HCT116 (cell line): ENCODE measurements around the gene IPP. TPM values are rescaled to one million over a fixed set of nuclear protein-coding genes. Genes with fewer than 3 reads are reported as not detected.

Experiments
- ATAC-seq: fragments of 200-7000 bp; cut with Tn5 transposase; 2 replicates; pipeline ENCODE4 v1.9.1; 2020; ENCODE audit warnings: mild to moderate bottlenecking, moderate library complexity
- BruUV-seq: library from RNA; stranded (reverse); fragments of 400-500 nt; replicated peaks from 2 replicates; lab custom pipeline; 2021; lab: Mats Ljungman, UMichigan
- CTCF ChIA-PET: fragments of 300-600 bp; sonication (Branson Sonifier 250); formaldehyde crosslinking; loops from one replicate; lab custom pipeline; 2021; ENCODE audit warnings: antibody characterized with exemption; lab: Charles Lee
- POLR2A ChIA-PET: fragments of 300-600, 350-600 bp; sonication (Branson Sonifier 250); formaldehyde crosslinking; loops from one replicate; lab custom pipeline; 2021; ENCODE audit warnings: antibody characterized with exemption; lab: Charles Lee
- RAD21 ChIA-PET, 2 experiments: fragments of 300-600 bp; sonication (Branson Sonifier 250); formaldehyde crosslinking; loops; one replicate each; lab custom pipeline; 2023; ENCODE audit warnings: low total read pairs in 2 of 2; ENCODE audit not compliant: uncharacterized antibody in 2 of 2, unreplicated experiment in 2 of 2, low non-redundant PET in 1 of 2; lab: Charles Lee
- DNase-seq: peaks from one replicate; pipeline ENCODE4 v3.0.0-alpha.2; 2010; ENCODE audit warnings: low read depth, low spot score
- H2AFZ ChIP-seq: fragments of 200-600 bp; shearing (Covaris generic), sonication (generic); 2 replicates; pipeline ENCODE4 v1.6.1; 2017; ENCODE audit warnings: low read depth, mixed run types, mixed read lengths, antibody characterized with exemption, low read length; ENCODE audit not compliant: poor library complexity, severe bottlenecking
- H3K27ac ChIP-seq: 2 replicates; pipeline ENCODE4 v1.5.1; 2012; ENCODE audit warnings: low read depth, low read length
- H3K27me3 ChIP-seq: fragments of 200-600 bp; sonication (generic); 2 replicates; pipeline ENCODE4 v1.6.1; 2016; ENCODE audit warnings: mixed run types, low read length, mixed read lengths; ENCODE audit not compliant: insufficient read depth
- H3K36me3 ChIP-seq, 2 experiments: fragments of 200-500 bp in 1 of 2; fragments of 200-600 bp in 1 of 2; sonication (Bioruptor generic) in 1 of 2; sonication (generic) in 1 of 2; 2 replicates each; pipeline versions ENCODE4 v1.5.1 to v1.6.1; 2014 to 2016; ENCODE audit warnings: low read length in 2 of 2, inconsistent platforms in 1 of 2, mixed read lengths in 1 of 2, mixed run types in 1 of 2; ENCODE audit not compliant: insufficient read depth in 2 of 2, control insufficient read depth in 1 of 2
- H3K4me1 ChIP-seq, 2 experiments: fragments of 200-600 bp in 1 of 2; sonication (generic) in 1 of 2; 2 replicates each; pipeline versions ENCODE4 v1.5.1 to v1.6.1; 2012 to 2017; ENCODE audit warnings: low read length in 2 of 2, inconsistent platforms in 1 of 2, mild to moderate bottlenecking in 1 of 2, mixed read lengths in 1 of 2, mixed run types in 1 of 2, moderate library complexity in 1 of 2; ENCODE audit not compliant: insufficient read depth in 2 of 2, control insufficient read depth in 1 of 2
- H3K4me2 ChIP-seq: fragments of 200-600 bp; sonication (generic); 2 replicates; pipeline ENCODE4 v1.6.1; 2017; ENCODE audit warnings: mixed run types, low read length, mixed read lengths
- H3K4me3 ChIP-seq, 2 experiments: fragments of 200-600 bp in 1 of 2; sonication (generic) in 1 of 2; replicated peaks in 1 of 2; 2 replicates each; pipeline ENCODE4 v1.5.1; 2011 to 2016; ENCODE audit warnings: low read length in 2 of 2, control low read depth in 1 of 2, low read depth in 1 of 2, mild to moderate bottlenecking in 1 of 2, mixed read lengths in 1 of 2, mixed run types in 1 of 2
- H3K79me2 ChIP-seq: fragments of 200-600 bp; sonication (generic); 2 replicates; pipeline ENCODE4 v1.6.1; 2017; ENCODE audit warnings: mild to moderate bottlenecking, mixed run types, low read length, moderate library complexity, mixed read lengths; ENCODE audit not compliant: insufficient read depth
- H3K9ac ChIP-seq: fragments of 200-600 bp; sonication (generic); 2 replicates; pipeline ENCODE4 v1.6.1; 2016; ENCODE audit warnings: low read length, mixed read lengths
- H3K9me2 ChIP-seq: fragments of 200-600 bp; sonication (generic), shearing (Covaris generic); 2 replicates; pipeline ENCODE4 v1.6.1; 2017; ENCODE audit warnings: mixed run types, mild to moderate bottlenecking, moderate library complexity; ENCODE audit not compliant: insufficient read depth
- H3K9me3 ChIP-seq, 2 experiments: fragments of 200-500 bp in 1 of 2; fragments of 200-600 bp in 1 of 2; sonication (Bioruptor generic) in 1 of 2; sonication (generic) in 1 of 2; 2 replicates each; pipeline ENCODE4 v1.6.1; 2014 to 2017; ENCODE audit warnings: low read length in 2 of 2, mixed read lengths in 2 of 2, inconsistent platforms in 1 of 2, low read depth in 1 of 2, mild to moderate bottlenecking in 1 of 2, mixed run types in 1 of 2, moderate library complexity in 1 of 2; ENCODE audit not compliant: control insufficient read depth in 1 of 2, insufficient read depth in 1 of 2
- H4K20me1 ChIP-seq: fragments of 200-600 bp; sonication (generic), shearing (Covaris generic); 2 replicates; pipeline ENCODE4 v1.6.1; 2017; ENCODE audit warnings: mixed run types, mild to moderate bottlenecking, moderate library complexity; ENCODE audit not compliant: insufficient read depth
- CBX3 ChIP-seq: IDR thresholded peaks from 2 replicates; pipeline ENCODE4 v1.6.1; 2012; ENCODE audit warnings: low read depth
- EGR1 ChIP-seq: IDR thresholded peaks from 2 replicates; pipeline ENCODE4 v1.6.1; 2012; ENCODE audit warnings: low read depth
- EZH2phosphoT487 ChIP-seq: fragments of 200-600 bp; IDR thresholded peaks from 2 replicates; pipeline ENCODE4 v1.6.1; 2018; ENCODE audit warnings: antibody characterized with exemption, borderline replicate concordance
- FOSL1 ChIP-seq: IDR thresholded peaks from 2 replicates; pipeline ENCODE4 v1.6.1; 2012; ENCODE audit warnings: low read depth
- JUND ChIP-seq: IDR thresholded peaks from 2 replicates; pipeline ENCODE4 v1.6.1; 2012
- POLR2A ChIP-seq: IDR thresholded peaks from 2 replicates; pipeline ENCODE4 v1.7.0; 2011; ENCODE audit warnings: borderline replicate concordance; ENCODE audit not compliant: insufficient read depth, insufficient read length; ENCODE audit errors: extremely low read depth
- SP1 ChIP-seq: IDR thresholded peaks from 2 replicates; pipeline ENCODE4 v1.6.1; 2012; ENCODE audit warnings: low read depth
- ZFX ChIP-seq: fragments of 450-650 bp; IDR thresholded peaks from 2 replicates; pipeline ENCODE4 v1.6.1; 2017
- intact Hi-C: fragments of 100-400 bp; cut with micrococcal nuclease; formaldehyde crosslinking; loops from 2 replicates; pipeline ENCODE4 v1.10.0; 2022
- total RNA-seq: library from RNA; stranded (reverse); gene quantifications from one replicate; pipeline ENCODE4 v1.2.1, GENCODE V29; 2021; ENCODE audit not compliant: unreplicated experiment

IPP gene
- total RNA-seq, 1 experiment from 2014 or later = 13.8 TPM

DNA sequence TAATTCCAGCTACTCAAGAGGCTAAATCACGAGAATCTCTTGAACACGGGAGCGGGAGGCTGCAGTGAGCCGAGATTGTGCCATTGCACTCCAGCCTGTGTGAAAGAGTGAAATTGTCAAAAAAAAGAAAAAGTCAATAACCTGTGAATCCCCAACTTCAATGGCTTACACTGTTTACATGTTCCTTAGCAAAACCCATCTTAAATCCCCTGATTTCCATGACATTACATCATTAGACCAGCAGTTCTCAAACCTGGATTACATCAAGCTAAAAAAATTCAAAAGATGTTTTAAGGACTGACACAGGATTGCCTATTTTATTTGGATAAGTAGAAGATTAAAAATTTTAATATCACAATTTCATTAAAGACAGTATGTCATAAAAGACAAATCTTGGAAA lies 76.5 kb downstream of the IPP start:
- Histone ChIP-seq H3K9me3 (no peaks in the 10 kb centered on the region), H3K79me2 (peaks cover 97% of the 10 kb centered on the region), H3K9me2 (no peaks in the 10 kb centered on the region), H4K20me1 (peaks cover 12% of the 10 kb centered on the region), H3K4me2 (no peak overlapping the region), H3K9ac (no peak overlapping the region), H3K4me3 (no peak overlapping the region), H3K36me3 (0 out of 4 replicates have a peak, but pooled peaks cover 0 to 7% of the 10 kb centered on the region in 2 experiments), H3K4me1 (no peaks in the 10 kb centered on the region), H3K27me3 (no peaks in the 10 kb centered on the region), H3K27ac (no peak overlapping the region), H2AFZ (no peak overlapping the region)
- ChIA-PET POLR2A (no interaction called here), RAD21 (no interaction called here), CTCF (no interaction called here)
- intact Hi-C loops = no loop called here
- no TSS peak for BruUV-seq
- no peak for ATAC-seq
- no peak for DNase-seq
- no peak for TF ChIP-seq CBX3
- TF ChIP-seq JUND = no peak
- no peak for TF ChIP-seq FOSL1
- TF ChIP-seq SP1 = no peak
- TF ChIP-seq EGR1 = no peak

DNA sequence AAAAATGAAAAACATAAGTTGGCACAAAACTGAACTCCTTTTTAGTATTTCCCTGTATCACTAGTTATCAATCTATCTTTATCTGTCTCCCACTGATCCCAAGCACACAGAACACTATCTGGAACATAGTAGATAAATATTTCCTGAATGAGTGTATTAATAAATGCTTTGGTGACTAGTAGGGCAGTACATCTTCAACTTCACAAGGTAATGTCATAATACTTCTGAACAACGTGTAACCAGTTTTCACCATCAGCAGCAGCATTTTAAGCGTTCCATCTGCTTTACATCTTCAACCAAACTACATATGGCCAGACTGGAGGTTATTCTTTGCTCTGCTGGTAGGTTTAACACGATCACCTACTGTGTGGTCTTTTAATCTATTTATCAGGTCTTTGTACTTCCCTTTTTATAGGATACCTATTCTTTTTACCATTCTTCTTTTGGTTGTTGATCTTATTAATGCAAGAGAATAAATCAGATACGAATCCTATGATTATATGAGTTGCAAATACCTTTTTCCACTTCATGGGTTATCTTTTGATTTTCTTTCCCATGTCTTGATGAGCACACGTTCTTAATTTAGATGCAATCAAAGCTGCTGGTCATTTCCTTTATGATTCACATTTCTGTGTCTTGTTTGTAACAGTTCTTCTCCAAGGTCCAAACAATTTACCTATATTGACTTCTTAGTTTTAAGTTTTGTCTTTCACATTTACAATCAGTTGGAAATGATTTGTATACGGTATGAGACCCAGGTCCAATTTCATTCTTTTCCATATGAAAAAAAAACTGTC lies 80.4 kb downstream of the IPP start:
- Histone ChIP-seq H3K4me2 (no peak overlapping the region), H3K9me2 (no peaks in the 10 kb centered on the region), H4K20me1 (peaks cover 12% of the 10 kb centered on the region), H3K27me3 (no peaks in the 10 kb centered on the region), H3K4me3 (no peak overlapping the region)
- CTCF ChIA-PET = no interaction called here
- RAD21 ChIA-PET = no interaction called here
- TF ChIP-seq EZH2phosphoT487 = no peak
- no peak for TF ChIP-seq ZFX
- no peak for TF ChIP-seq SP1
- TF ChIP-seq POLR2A = no peak
- TF ChIP-seq, all 23 proteins: peak for 0
- Histone ChIP-seq H3K9me3 (no peaks in the 10 kb centered on the region), H3K36me3 (0 out of 4 replicates have a peak, but pooled peaks cover 0 to 7% of the 10 kb centered on the region in 2 experiments), H3K9ac (no peak overlapping the region), H3K79me2 (peaks cover 99% of the 10 kb centered on the region), H3K4me1 (no peaks in the 10 kb centered on the region), H2AFZ (no peak overlapping the region), H3K27ac (no peak overlapping the region)
- POLR2A ChIA-PET = no interaction called here
- ATAC-seq = no peak
- intact Hi-C loops = no loop called here
- BruUV-seq = no TSS peak
- DNase-seq = no peak
